ENCODE data around the gene LUZP1. TPM values are rescaled to one million over a fixed set of nuclear protein-coding genes. Genes with fewer than 3 reads are reported as not detected.

LUZP1 gene
- total and polyA plus RNA-seq, 2 experiments from 2014 or later, result 45.7 to 152 TPM

GRCh38 chr1:23148084-23148483 lies 20.6 kb downstream of the LUZP1 start:
- no peaks in the 10 kb centered on the region for H3K36me3 ChIP-seq (ENCODE audit: insufficient read depth)
- H3K4me1 ChIP-seq (ENCODE audit: insufficient read depth), result peaks cover 3% of the 10 kb centered on the region; the same call in 1 of the 2 replicates
- H4K20me1 ChIP-seq (replicated peaks; ENCODE audit: insufficient read depth), result peaks cover 58% of the 10 kb centered on the region
- Mint-ChIP-seq H3K4me3 (no peak overlapping the region), H3K9me3 (no peaks in the 10 kb centered on the region), H3K27me3 (ENCODE audit: insufficient read depth, low read depth, poor library complexity) (no peaks in the 10 kb centered on the region), H3K4me1 (peaks cover 9% of the 10 kb centered on the region), H3K27ac (no peak overlapping the region), H3K36me3 (ENCODE audit: low read depth) (no peaks in the 10 kb centered on the region; the same call in 2 of the 3 replicates)
- peaks cover 99% of the 10 kb centered on the region for H3K79me2 ChIP-seq (replicated peaks; ENCODE audit: insufficient read depth)
- H3K9me2 ChIP-seq (ENCODE audit: insufficient read depth), result no peaks in the 10 kb centered on the region
- no peaks in the 10 kb centered on the region for H3F3A ChIP-seq (replicated peaks; ENCODE audit: low read depth)
- no peaks in the 10 kb centered on the region for H3K27me3 ChIP-seq (ENCODE audit: insufficient read depth)
- no peak overlapping the region for H3K4me3 ChIP-seq
- DNase-seq (ENCODE audit: low spot score) (no peak), ATAC-seq (no peak)
- H3K4me2 ChIP-seq, result no peak overlapping the region
- no peak overlapping the region for H3K27ac ChIP-seq (ENCODE audit: low read depth)
- TF ChIP-seq EZH2phosphoT487 (IDR thresholded peaks at IDR 0.05; ENCODE audit: unreplicated experiment), result no peak
- no peak overlapping the region for H2AFZ ChIP-seq

DNA sequence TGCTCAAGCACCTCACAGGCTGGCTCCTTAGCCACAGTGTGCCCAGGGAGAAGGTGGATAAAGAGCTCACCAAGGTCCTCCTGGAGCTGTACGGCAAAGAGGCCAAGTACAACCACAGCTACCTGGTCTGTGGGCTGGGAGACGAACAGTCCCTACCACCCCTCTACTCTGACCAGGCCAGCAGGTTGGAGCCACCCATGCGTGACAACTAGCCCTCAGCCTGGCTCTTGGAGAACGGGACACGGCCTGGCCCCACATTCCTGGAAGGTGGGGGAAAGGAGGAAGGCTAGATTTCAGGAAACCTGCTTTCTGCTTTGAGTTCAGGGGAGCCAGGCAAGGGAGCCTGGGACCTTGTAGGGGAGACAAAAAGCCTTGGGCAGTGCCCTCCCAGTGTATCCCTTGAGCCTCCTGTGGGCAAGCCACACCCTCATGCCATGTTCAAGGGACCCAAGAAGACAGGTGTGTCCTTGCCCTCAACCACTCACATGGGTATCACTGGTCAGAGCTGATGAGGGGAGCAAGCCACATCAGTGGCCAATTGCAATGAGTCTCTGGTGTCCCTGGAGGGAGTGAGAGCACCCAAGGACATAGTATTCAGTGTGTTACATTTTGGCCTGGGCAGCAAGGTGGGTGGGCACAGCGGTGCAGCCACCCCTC lies 27.6 kb downstream of the LUZP1 start:
- peaks cover 5% of the 10 kb centered on the region; the same call in 2 of the 3 replicates for H3K4me1 Mint-ChIP-seq
- Histone ChIP-seq H3K36me3 (ENCODE audit: insufficient read depth) (no peaks in the 10 kb centered on the region), H3K4me2 (no peak overlapping the region), H3K9me2 (ENCODE audit: insufficient read depth) (no peaks in the 10 kb centered on the region), H3F3A (replicated peaks; ENCODE audit: low read depth) (0 out of 2 replicates have a peak, but pooled peaks cover 3% of the 10 kb centered on the region), H3K27me3 (ENCODE audit: insufficient read depth) (no peaks in the 10 kb centered on the region), H3K4me3 (no peak overlapping the region), H3K4me1 (ENCODE audit: insufficient read depth) (no peaks in the 10 kb centered on the region; the same call in 1 of the 2 replicates), H2AFZ (no peak overlapping the region), H3K27ac (ENCODE audit: low read depth) (no peak overlapping the region), H4K20me1 (replicated peaks; ENCODE audit: insufficient read depth) (peaks cover 79% of the 10 kb centered on the region), H3K79me2 (replicated peaks; ENCODE audit: insufficient read depth) (peaks cover 98% of the 10 kb centered on the region)
- H3K27ac Mint-ChIP-seq, result no peak overlapping the region
- no peak for DNase-seq (ENCODE audit: low spot score)
- H3K4me3 Mint-ChIP-seq, result no peak overlapping the region
- no peak for ATAC-seq
- H3K36me3 Mint-ChIP-seq (ENCODE audit: low read depth), result peaks cover 5% of the 10 kb centered on the region; the same call in 2 of the 3 replicates
- no peaks in the 10 kb centered on the region for H3K9me3 Mint-ChIP-seq
- H3K27me3 Mint-ChIP-seq (ENCODE audit: insufficient read depth, low read depth, poor library complexity), result peaks cover 3% of the 10 kb centered on the region
- TF ChIP-seq, protein P1, sequence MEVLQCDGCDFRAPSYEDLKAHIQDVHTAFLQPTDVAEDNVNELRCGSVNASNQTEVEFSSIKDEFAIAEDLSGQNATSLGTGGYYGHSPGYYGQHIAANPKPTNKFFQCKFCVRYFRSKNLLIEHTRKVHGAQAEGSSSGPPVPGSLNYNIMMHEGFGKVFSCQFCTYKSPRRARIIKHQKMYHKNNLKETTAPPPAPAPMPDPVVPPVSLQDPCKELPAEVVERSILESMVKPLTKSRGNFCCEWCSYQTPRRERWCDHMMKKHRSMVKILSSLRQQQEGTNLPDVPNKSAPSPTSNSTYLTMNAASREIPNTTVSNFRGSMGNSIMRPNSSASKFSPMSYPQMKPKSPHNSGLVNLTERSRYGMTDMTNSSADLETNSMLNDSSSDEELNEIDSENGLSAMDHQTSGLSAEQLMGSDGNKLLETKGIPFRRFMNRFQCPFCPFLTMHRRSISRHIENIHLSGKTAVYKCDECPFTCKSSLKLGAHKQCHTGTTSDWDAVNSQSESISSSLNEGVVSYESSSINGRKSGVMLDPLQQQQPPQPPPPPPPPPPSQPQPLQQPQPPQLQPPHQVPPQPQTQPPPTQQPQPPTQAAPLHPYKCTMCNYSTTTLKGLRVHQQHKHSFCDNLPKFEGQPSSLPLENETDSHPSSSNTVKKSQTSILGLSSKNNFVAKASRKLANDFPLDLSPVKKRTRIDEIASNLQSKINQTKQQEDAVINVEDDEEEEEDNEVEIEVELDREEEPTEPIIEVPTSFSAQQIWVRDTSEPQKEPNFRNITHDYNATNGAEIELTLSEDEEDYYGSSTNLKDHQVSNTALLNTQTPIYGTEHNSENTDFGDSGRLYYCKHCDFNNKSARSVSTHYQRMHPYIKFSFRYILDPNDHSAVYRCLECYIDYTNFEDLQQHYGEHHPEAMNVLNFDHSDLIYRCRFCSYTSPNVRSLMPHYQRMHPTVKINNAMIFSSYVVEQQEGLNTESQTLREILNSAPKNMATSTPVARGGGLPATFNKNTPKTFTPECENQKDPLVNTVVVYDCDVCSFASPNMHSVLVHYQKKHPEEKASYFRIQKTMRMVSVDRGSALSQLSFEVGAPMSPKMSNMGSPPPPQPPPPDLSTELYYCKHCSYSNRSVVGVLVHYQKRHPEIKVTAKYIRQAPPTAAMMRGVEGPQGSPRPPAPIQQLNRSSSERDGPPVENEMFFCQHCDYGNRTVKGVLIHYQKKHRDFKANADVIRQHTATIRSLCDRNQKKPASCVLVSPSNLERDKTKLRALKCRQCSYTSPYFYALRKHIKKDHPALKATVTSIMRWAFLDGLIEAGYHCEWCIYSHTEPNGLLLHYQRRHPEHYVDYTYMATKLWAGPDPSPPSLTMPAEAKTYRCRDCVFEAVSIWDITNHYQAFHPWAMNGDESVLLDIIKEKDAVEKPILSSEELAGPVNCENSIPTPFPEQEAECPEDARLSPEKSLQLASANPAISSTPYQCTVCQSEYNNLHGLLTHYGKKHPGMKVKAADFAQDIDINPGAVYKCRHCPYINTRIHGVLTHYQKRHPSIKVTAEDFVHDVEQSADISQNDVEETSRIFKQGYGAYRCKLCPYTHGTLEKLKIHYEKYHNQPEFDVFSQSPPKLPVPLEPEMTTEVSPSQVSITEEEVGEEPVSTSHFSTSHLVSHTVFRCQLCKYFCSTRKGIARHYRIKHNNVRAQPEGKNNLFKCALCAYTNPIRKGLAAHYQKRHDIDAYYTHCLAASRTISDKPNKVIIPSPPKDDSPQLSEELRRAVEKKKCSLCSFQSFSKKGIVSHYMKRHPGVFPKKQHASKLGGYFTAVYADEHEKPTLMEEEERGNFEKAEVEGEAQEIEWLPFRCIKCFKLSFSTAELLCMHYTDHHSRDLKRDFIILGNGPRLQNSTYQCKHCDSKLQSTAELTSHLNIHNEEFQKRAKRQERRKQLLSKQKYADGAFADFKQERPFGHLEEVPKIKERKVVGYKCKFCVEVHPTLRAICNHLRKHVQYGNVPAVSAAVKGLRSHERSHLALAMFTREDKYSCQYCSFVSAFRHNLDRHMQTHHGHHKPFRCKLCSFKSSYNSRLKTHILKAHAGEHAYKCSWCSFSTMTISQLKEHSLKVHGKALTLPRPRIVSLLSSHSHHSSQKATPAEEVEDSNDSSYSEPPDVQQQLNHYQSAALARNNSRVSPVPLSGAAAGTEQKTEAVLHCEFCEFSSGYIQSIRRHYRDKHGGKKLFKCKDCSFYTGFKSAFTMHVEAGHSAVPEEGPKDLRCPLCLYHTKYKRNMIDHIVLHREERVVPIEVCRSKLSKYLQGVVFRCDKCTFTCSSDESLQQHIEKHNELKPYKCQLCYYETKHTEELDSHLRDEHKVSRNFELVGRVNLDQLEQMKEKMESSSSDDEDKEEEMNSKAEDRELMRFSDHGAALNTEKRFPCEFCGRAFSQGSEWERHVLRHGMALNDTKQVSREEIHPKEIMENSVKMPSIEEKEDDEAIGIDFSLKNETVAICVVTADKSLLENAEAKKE (CRISPR knock-in tag; IDR thresholded peaks at IDR 0.05), result no peak
- TF ChIP-seq CTCF (conservative IDR thresholded peaks at IDR 0.05; ENCODE audit: low read depth in 2 of 2) (no peak), ETS1 (IDR thresholded peaks at IDR 0.05) (no peak), POLR2AphosphoS5 (IDR thresholded peaks at IDR 0.05; ENCODE audit: low read depth) (no peak), NANOG (IDR thresholded peaks at IDR 0.05; ENCODE audit: borderline replicate concordance) (no peak), EZH2 (IDR thresholded peaks at IDR 0.05; ENCODE audit: low read depth, unreplicated experiment) (no peak)
- TF ChIP-seq, protein P2, sequence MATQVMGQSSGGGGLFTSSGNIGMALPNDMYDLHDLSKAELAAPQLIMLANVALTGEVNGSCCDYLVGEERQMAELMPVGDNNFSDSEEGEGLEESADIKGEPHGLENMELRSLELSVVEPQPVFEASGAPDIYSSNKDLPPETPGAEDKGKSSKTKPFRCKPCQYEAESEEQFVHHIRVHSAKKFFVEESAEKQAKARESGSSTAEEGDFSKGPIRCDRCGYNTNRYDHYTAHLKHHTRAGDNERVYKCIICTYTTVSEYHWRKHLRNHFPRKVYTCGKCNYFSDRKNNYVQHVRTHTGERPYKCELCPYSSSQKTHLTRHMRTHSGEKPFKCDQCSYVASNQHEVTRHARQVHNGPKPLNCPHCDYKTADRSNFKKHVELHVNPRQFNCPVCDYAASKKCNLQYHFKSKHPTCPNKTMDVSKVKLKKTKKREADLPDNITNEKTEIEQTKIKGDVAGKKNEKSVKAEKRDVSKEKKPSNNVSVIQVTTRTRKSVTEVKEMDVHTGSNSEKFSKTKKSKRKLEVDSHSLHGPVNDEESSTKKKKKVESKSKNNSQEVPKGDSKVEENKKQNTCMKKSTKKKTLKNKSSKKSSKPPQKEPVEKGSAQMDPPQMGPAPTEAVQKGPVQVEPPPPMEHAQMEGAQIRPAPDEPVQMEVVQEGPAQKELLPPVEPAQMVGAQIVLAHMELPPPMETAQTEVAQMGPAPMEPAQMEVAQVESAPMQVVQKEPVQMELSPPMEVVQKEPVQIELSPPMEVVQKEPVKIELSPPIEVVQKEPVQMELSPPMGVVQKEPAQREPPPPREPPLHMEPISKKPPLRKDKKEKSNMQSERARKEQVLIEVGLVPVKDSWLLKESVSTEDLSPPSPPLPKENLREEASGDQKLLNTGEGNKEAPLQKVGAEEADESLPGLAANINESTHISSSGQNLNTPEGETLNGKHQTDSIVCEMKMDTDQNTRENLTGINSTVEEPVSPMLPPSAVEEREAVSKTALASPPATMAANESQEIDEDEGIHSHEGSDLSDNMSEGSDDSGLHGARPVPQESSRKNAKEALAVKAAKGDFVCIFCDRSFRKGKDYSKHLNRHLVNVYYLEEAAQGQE (IDR thresholded peaks at IDR 0.05; ENCODE audit: unreplicated experiment), result no peak

Data from GM23338 (cell line).